NT2/D1 (cell line): ENCODE data around the gene JUN.

Experiments used
- SUZ12 ChIP-seq: IDR thresholded peaks from 2 replicates; pipeline ENCODE4 v1.6.1; 2011; ENCODE audit not compliant: insufficient read length, insufficient read depth; ENCODE audit errors: extremely low read depth
- YY1 ChIP-seq: IDR thresholded peaks from 2 replicates; pipeline ENCODE4 v1.6.1; 2011; ENCODE audit not compliant: insufficient read length, insufficient read depth
- ZNF274 ChIP-seq: IDR thresholded peaks from 2 replicates; pipeline ENCODE4 v1.6.1; 2011; ENCODE audit warnings: mild to moderate bottlenecking, low read depth, low read length

DNA sequence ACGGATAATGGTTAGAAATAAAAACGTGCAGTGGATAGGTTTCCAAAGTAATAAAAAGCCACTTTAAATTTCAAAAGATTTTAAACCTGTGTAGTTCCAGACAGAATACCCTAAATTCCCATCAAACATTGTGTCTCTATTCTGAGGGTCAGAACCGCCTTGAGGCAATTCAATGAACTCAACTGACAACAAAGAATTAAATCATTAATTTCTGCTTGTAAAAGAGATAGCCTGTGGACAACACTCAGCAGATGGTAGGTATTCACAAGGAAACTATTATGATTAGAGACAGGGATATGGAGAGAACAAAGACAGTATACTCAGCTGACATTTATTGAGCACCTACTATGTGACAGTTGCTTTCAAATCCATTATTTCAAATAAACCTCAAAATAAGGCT lies 35.1 kb upstream of the JUN start:
- TF ChIP-seq SUZ12 (no peak), YY1 (no peak), ZNF274 (no peak)
